ENCODE results near the gene PSAP. TPM values are rescaled to one million over a fixed set of nuclear protein-coding genes. Genes with fewer than 3 reads are reported as not detected.

Gene PSAP
- total RNA-seq, 1 donor from 2014 or later: 653 TPM

DNA sequence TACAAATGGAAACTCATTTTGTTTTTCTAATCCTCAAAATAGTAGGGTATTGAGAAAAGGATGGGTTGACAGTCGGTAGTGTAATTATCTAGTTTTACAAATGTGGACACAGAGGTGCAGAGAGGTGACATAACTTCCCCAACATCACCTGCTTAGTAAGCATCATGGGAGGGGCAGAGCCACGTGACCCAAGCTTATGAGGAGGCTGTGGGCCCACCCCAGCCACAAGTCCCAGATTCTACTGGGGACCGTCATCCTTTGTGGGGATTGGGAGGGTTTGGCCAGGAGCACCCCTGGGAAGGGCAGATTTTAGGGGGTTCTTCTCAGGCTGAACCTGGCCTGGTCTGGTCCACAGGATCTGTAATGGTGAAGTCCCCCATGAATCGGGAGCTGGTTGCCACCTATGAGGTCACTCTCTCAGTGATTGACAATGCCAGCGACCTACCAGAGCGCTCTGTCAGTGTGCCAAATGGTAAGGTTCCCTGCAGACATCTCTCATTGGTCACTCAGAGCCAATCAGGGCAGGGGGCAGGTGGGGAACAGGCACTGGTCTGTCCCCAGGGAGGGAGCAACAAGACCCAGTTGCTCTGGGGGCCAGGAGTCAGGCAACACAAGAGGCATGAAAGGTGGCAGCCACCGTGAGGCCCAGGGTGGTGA is 54.2 kb downstream of the PSAP start:
- no peaks in the 10 kb centered on the region for H3K36me3 ChIP-seq
- no peak for DNase-seq (ENCODE audit: low spot score in 2 of 2)
- no peaks in the 10 kb centered on the region for H3K27me3 ChIP-seq
- no peak overlapping the region for H3K4me3 ChIP-seq
- H3K9me3 ChIP-seq: no peaks in the 10 kb centered on the region
- no peaks in the 10 kb centered on the region for H3K4me1 ChIP-seq
- no peak for TF ChIP-seq CTCF (IDR thresholded peaks at IDR 0.05)
- intact Hi-C loops (cut with DNase I): no loop called here
- H3K27ac ChIP-seq: no peak overlapping the region

GRCh38 chr10:71795248-71795647 is 55.8 kb downstream of the PSAP start:
- Histone ChIP-seq H3K4me3 (no peak overlapping the region), H3K27ac (no peak overlapping the region), H3K36me3 (no peaks in the 10 kb centered on the region), H3K4me1 (no peaks in the 10 kb centered on the region), H3K9me3 (no peaks in the 10 kb centered on the region), H3K27me3 (no peaks in the 10 kb centered on the region)
- intact Hi-C loops (cut with DNase I): no loop called here
- TF ChIP-seq CTCF (IDR thresholded peaks at IDR 0.05): no peak
- DNase-seq (ENCODE audit: low spot score in 2 of 2): no peak

- DNase-seq (ENCODE audit: low spot score in 2 of 2): no peak
- intact Hi-C loops (cut with DNase I): no loop called here
- no peaks in the 10 kb centered on the region for H3K27me3 ChIP-seq
- TF ChIP-seq CTCF (IDR thresholded peaks at IDR 0.05): no peak
- H3K4me1 ChIP-seq: no peaks in the 10 kb centered on the region
- H3K9me3 ChIP-seq: no peaks in the 10 kb centered on the region
- no peak overlapping the region for H3K4me3 ChIP-seq
- no peaks in the 10 kb centered on the region for H3K36me3 ChIP-seq
- no peak overlapping the region for H3K27ac ChIP-seq
These were observed 60.2 kb downstream of the PSAP start for GRCh38 chr10:71790749-71791440.

DNA sequence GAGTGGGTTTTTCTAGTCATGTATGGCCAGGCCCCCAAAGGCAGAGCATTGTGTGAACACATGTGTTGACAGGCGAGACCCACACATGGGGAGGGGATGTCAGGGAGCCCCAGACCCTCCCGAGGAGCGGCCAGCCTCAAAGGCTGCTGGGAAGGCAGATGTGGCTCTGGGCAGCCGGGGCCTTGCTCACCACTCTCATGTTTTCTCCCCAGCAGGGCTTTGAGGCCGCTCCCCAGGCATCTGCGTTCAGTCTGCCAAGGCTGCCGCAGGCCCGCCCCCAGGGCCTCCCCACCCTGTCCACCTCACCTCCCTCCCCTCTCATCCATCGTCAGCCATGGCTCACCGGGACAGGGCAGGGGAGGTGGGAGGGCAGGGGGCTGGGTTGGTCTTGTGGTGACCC is 61.2 kb downstream of the PSAP start:
- Histone ChIP-seq H3K4me3 (no peak overlapping the region), H3K27ac (no peak overlapping the region), H3K9me3 (no peaks in the 10 kb centered on the region), H3K4me1 (no peaks in the 10 kb centered on the region), H3K27me3 (no peaks in the 10 kb centered on the region), H3K36me3 (no peaks in the 10 kb centered on the region)
- no peak for DNase-seq (ENCODE audit: low spot score in 2 of 2)
- TF ChIP-seq CTCF (IDR thresholded peaks at IDR 0.05): no peak
- intact Hi-C loops (cut with DNase I): no loop called here

DNA sequence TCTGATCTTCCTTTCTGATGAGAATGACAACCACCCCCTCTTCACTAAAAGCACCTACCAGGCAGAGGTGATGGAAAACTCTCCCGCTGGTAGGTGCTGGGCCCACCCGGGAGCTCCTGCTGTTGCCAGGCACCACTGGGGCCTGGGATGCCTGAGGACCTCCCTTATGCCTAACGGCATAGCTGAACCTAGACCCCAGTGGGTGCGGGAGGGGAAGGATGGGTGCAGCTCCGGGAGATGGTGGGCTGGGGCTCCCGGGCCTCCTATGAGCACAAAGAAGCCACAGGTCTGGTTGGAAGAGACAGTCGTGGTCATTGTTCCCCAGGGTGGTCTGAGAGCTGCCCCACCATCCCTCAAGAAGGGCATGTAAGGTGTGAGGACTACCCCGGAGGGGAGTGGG is 62.1 kb downstream of the PSAP start:
- TF ChIP-seq CTCF (IDR thresholded peaks at IDR 0.05): no peak
- no peak overlapping the region for H3K27ac ChIP-seq
- H3K27me3 ChIP-seq: no peaks in the 10 kb centered on the region
- H3K9me3 ChIP-seq: no peaks in the 10 kb centered on the region
- H3K4me1 ChIP-seq: no peaks in the 10 kb centered on the region
- no peaks in the 10 kb centered on the region for H3K36me3 ChIP-seq
- no peak for DNase-seq (ENCODE audit: low spot score in 2 of 2)
- no peak overlapping the region for H3K4me3 ChIP-seq
- intact Hi-C loops (cut with DNase I): no loop called here
